H1 (cell line): ENCODE measurements around the gene MED29.

Source experiments
- CBX8 ChIP-seq: fragments of 300-800, 300-1000 bp; sonication (generic); IDR thresholded peaks from 2 replicates; pipeline ENCODE4 v1.7.1; 2016; ENCODE audit warnings: low read depth, low read length, borderline replicate concordance
- CTCF ChIP-seq, 3 experiments: IDR thresholded peaks; 1 replicate in 2 of 3; 2 replicates in 1 of 3; pipeline versions ENCODE4 v1.5.1 to v1.6.1; 2011; ENCODE audit warnings: low read length in 3 of 3, mild to moderate bottlenecking in 3 of 3, inconsistent platforms in 2 of 3, low read depth in 1 of 3, moderate library complexity in 1 of 3; ENCODE audit not compliant: insufficient read depth in 1 of 3; ENCODE audit errors: control extremely low read depth in 1 of 3
- EP300 ChIP-seq, 2 experiments: IDR thresholded peaks; 1 replicate in 1 of 2; 2 replicates in 1 of 2; pipeline ENCODE4 v1.6.1; 2011 to 2012; ENCODE audit warnings: low read depth in 2 of 2, low read length in 2 of 2, mild to moderate bottlenecking in 2 of 2, borderline replicate concordance in 1 of 2, inconsistent platforms in 1 of 2, moderate library complexity in 1 of 2
- EZH2 ChIP-seq: fragments of 200-600 bp; sonication (generic); IDR thresholded peaks from 2 replicates; pipeline ENCODE4 v1.7.1; 2012; ENCODE audit warnings: low read depth, mild to moderate bottlenecking, moderate library complexity, low read length, inconsistent platforms; ENCODE audit not compliant: severe bottlenecking
- POLR2A ChIP-seq, 2 experiments: IDR thresholded peaks; 1 replicate in 1 of 2; 2 replicates in 1 of 2; pipeline ENCODE4 v1.6.1; 2011; ENCODE audit warnings: low read depth in 2 of 2, low read length in 2 of 2, mild to moderate bottlenecking in 2 of 2; ENCODE audit errors: control extremely low read depth in 1 of 2
- ZNF274 ChIP-seq: IDR thresholded peaks from 2 replicates; pipeline ENCODE4 v1.7.0; 2012; ENCODE audit warnings: low read length, borderline replicate concordance; ENCODE audit errors: extremely low read depth

GRCh38 chr19:39397360-39398296 is 6.5 kb downstream of the MED29 start:
- TF ChIP-seq CTCF (IDR thresholded peaks at IDR 0.05; ENCODE audit: control extremely low read depth in 1 of 3, insufficient read depth in 1 of 3, low read depth in 1 of 3, low read length in 3 of 3) (peak; percentile 92 to 98 (median 98)), POLR2A (IDR thresholded peaks at IDR 0.05; ENCODE audit: control extremely low read depth in 1 of 2, low read depth in 2 of 2, low read length in 2 of 2) (no peak; a peak in 1 of 3 replicates), EZH2 (no peak), EP300 (IDR thresholded peaks at IDR 0.05; ENCODE audit: borderline replicate concordance in 1 of 2, low read depth in 2 of 2, low read length in 2 of 2) (no peak), ZNF274 (no peak), CBX8 (no peak)
